NB4 (cell line): ENCODE results near the gene KCNJ10.

Experiments used
- MYC ChIP-seq: IDR thresholded peaks from 2 replicates; pipeline ENCODE4 v1.6.1; 2011; ENCODE audit warnings: low read depth, low read length
- TF ChIP-seq, protein P1 (sequence below): IDR thresholded peaks from one replicate; pipeline ENCODE4 v1.5.1; 2012; ENCODE audit warnings: low read depth, low read length

DNA sequence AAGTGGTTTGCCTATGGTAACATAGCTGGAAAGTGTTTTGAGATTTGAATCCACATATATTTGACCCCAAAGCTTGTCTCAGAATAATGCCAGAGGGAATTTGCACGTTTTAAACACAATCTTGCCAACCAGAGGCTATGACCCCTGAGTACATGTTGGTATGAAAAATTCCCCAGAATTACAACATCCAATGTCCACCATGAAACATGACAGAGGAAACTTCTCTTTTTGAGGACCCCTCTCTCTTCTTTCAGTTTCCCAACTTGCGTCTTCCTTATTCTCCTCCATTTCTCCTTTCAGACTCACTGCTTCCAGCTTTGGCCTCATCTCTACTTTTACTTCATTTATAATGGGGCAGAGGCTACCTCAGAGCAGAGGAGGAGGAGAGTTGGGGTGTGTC, 5.9 kb upstream of the KCNJ10 start:
- TF ChIP-seq, protein P1, sequence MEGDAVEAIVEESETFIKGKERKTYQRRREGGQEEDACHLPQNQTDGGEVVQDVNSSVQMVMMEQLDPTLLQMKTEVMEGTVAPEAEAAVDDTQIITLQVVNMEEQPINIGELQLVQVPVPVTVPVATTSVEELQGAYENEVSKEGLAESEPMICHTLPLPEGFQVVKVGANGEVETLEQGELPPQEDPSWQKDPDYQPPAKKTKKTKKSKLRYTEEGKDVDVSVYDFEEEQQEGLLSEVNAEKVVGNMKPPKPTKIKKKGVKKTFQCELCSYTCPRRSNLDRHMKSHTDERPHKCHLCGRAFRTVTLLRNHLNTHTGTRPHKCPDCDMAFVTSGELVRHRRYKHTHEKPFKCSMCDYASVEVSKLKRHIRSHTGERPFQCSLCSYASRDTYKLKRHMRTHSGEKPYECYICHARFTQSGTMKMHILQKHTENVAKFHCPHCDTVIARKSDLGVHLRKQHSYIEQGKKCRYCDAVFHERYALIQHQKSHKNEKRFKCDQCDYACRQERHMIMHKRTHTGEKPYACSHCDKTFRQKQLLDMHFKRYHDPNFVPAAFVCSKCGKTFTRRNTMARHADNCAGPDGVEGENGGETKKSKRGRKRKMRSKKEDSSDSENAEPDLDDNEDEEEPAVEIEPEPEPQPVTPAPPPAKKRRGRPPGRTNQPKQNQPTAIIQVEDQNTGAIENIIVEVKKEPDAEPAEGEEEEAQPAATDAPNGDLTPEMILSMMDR, result no peak
- no peak for TF ChIP-seq MYC
